ENCODE measurements around the gene ZSCAN23.

The ZSCAN23 gene

DNA sequence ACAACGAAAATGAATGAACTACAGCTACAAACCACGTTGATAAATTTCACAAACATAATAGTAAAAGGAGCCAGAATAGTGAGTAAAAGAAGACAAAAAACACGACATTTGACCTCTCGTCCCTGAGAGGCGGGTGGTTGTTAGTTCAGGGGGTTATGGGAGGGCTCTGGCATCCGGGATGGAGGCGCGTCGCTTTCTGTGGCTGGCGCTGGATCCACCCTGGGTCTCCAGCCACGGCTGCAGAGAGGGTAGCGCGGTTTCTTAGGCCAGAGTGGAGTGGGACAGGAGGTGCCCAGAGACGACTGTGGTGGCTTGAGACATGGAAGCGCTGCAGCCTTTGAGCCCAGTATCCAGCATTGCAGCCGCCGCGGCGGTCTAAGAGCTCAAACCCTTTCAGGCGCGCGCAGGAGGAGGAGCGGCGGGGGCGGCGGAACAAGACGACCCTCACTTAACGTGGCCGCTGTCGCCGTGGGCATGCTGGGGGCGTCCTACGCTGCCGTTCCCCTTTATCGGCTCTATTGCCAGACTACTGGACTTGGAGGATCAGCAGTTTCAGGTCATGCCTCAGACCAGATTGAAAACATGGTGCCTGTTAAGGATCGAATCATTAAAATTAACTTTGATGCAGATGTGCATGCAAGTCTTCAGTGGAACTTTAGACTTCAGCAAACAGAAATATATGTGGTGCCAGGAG lies 3.7 kb upstream of the ZSCAN23 start (continued):
- 0 out of 2 replicates have a peak, but pooled peaks have one; percentile 22 for TF ChIP-seq ZNF561 (tag by site-specific recombination; IDR thresholded peaks at IDR 0.05; ENCODE audit: borderline replicate concordance)
- TF ChIP-seq ZNF629 (tag by site-specific recombination; IDR thresholded peaks at IDR 0.05): no peak
- TF ChIP-seq, protein P1, sequence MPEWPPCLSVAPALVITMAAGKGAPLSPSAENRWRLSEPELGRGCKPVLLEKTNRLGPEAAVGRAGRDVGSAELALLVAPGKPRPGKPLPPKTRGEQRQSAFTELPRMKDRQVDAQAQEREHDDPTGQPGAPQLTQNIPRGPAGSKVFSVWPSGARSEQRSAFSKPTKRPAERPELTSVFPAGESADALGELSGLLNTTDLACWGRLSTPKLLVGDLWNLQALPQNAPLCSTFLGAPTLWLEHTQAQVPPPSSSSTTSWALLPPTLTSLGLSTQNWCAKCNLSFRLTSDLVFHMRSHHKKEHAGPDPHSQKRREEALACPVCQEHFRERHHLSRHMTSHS (tag by site-specific recombination; IDR thresholded peaks at IDR 0.05): no peak
- TF ChIP-seq ZBTB17 (tag by site-specific recombination; IDR thresholded peaks at IDR 0.05): peak; percentile 83
- TF ChIP-seq, protein P2, sequence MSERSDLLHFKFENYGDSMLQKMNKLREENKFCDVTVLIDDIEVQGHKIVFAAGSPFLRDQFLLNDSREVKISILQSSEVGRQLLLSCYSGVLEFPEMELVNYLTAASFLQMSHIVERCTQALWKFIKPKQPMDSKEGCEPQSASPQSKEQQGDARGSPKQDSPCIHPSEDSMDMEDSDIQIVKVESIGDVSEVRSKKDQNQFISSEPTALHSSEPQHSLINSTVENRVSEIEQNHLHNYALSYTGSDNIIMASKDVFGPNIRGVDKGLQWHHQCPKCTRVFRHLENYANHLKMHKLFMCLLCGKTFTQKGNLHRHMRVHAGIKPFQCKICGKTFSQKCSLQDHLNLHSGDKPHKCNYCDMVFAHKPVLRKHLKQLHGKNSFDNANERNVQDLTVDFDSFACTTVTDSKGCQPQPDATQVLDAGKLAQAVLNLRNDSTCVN (tag by site-specific recombination; optimal IDR thresholded peaks at IDR 0.05): peak; percentile 81
- TF ChIP-seq ZNF16 (tag by site-specific recombination; IDR thresholded peaks at IDR 0.05; ENCODE audit: low read depth): 0 out of 2 replicates have a peak, but pooled peaks have one; percentile 20
- no peak for TF ChIP-seq ZNF140 (tag by site-specific recombination; IDR thresholded peaks at IDR 0.05)
- TF ChIP-seq, protein P3, sequence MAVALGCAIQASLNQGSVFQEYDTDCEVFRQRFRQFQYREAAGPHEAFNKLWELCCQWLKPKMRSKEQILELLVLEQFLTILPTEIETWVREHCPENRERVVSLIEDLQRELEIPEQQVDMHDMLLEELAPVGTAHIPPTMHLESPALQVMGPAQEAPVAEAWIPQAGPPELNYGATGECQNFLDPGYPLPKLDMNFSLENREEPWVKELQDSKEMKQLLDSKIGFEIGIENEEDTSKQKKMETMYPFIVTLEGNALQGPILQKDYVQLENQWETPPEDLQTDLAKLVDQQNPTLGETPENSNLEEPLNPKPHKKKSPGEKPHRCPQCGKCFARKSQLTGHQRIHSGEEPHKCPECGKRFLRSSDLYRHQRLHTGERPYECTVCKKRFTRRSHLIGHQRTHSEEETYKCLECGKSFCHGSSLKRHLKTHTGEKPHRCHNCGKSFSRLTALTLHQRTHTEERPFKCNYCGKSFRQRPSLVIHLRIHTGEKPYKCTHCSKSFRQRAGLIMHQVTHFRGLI (tag by site-specific recombination; IDR thresholded peaks at IDR 0.05): no peak
- no peak for TF ChIP-seq ZNF366 (tag by site-specific recombination; conservative IDR thresholded peaks at IDR 0.05)
- TF ChIP-seq ZXDB (tag by site-specific recombination; IDR thresholded peaks at IDR 0.05): 0 out of 2 replicates have a peak, but pooled peaks have one; percentile 13
- TF ChIP-seq ZNF76 (tag by site-specific recombination; IDR thresholded peaks at IDR 0.05; ENCODE audit: borderline replicate concordance, low read depth): peak; percentile 74; the same call in 1 of the 2 replicates
- TF ChIP-seq ZNF335 (tag by site-specific recombination; conservative IDR thresholded peaks at IDR 0.05): peak; percentile 73
- TF ChIP-seq, protein P4, sequence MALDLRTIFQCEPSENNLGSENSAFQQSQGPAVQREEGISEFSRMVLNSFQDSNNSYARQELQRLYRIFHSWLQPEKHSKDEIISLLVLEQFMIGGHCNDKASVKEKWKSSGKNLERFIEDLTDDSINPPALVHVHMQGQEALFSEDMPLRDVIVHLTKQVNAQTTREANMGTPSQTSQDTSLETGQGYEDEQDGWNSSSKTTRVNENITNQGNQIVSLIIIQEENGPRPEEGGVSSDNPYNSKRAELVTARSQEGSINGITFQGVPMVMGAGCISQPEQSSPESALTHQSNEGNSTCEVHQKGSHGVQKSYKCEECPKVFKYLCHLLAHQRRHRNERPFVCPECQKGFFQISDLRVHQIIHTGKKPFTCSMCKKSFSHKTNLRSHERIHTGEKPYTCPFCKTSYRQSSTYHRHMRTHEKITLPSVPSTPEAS (tag by site-specific recombination; IDR thresholded peaks at IDR 0.05): no peak
- peak; percentile 54 for TF ChIP-seq ZNF341 (tag by site-specific recombination; IDR thresholded peaks at IDR 0.05; ENCODE audit: low read depth)
- no peak for TF ChIP-seq ZNF701 (tag by site-specific recombination; IDR thresholded peaks at IDR 0.05)
- no peak for TF ChIP-seq ZNF202 (tag by site-specific recombination; IDR thresholded peaks at IDR 0.05; ENCODE audit: borderline replicate concordance)
- 0 out of 2 replicates have a peak, but pooled peaks have one; percentile 59 for TF ChIP-seq ZSCAN30 (tag by site-specific recombination; IDR thresholded peaks at IDR 0.05)
- peak; percentile 79 for TF ChIP-seq ZFHX2 (tag by site-specific recombination; conservative IDR thresholded peaks at IDR 0.05)
- no peak for TF ChIP-seq ZNF23 (tag by site-specific recombination; IDR thresholded peaks at IDR 0.05; ENCODE audit: borderline replicate concordance)
- TF ChIP-seq, protein P5, sequence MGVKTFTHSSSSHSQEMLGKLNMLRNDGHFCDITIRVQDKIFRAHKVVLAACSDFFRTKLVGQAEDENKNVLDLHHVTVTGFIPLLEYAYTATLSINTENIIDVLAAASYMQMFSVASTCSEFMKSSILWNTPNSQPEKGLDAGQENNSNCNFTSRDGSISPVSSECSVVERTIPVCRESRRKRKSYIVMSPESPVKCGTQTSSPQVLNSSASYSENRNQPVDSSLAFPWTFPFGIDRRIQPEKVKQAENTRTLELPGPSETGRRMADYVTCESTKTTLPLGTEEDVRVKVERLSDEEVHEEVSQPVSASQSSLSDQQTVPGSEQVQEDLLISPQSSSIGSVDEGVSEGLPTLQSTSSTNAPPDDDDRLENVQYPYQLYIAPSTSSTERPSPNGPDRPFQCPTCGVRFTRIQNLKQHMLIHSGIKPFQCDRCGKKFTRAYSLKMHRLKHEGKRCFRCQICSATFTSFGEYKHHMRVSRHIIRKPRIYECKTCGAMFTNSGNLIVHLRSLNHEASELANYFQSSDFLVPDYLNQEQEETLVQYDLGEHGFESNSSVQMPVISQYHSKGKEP (tag by site-specific recombination; IDR thresholded peaks at IDR 0.05): peak; percentile 71; the same call in 1 of the 2 replicates
- TF ChIP-seq, protein P6, sequence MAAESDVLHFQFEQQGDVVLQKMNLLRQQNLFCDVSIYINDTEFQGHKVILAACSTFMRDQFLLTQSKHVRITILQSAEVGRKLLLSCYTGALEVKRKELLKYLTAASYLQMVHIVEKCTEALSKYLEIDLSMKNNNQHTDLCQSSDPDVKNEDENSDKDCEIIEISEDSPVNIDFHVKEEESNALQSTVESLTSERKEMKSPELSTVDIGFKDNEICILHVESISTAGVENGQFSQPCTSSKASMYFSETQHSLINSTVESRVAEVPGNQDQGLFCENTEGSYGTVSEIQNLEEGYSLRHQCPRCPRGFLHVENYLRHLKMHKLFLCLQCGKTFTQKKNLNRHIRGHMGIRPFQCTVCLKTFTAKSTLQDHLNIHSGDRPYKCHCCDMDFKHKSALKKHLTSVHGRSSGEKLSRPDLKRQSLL (tag by site-specific recombination; IDR thresholded peaks at IDR 0.05): peak; percentile 90
- TF ChIP-seq ZFP37 (tag by site-specific recombination; IDR thresholded peaks at IDR 0.05): 0 out of 2 replicates have a peak, but pooled peaks have one; percentile 22
- peak; percentile 82 for TF ChIP-seq ZNF600 (tag by site-specific recombination; IDR thresholded peaks at IDR 0.05)
- no peak for TF ChIP-seq ZNF37A (tag by site-specific recombination; IDR thresholded peaks at IDR 0.05)
